ENCODE results near the gene PCDHA5.

- TF ChIP-seq CTCF (IDR thresholded peaks at IDR 0.05 in 2 of 3, conservative IDR thresholded peaks at IDR 0.05 in 1 of 3; ENCODE audit: control insufficient read depth in 2 of 3, extremely low read depth in 1 of 3, insufficient read depth in 1 of 3, low read depth in 3 of 3, low read length in 3 of 3), result no peak; a peak in 1 of 6 replicates
- TF ChIP-seq SPI1 (IDR thresholded peaks at IDR 0.05; ENCODE audit: borderline replicate concordance, insufficient read depth, low read depth, low read length), result no peak
- TF ChIP-seq CHD1 (IDR thresholded peaks at IDR 0.05; ENCODE audit: low read depth, low read length), result no peak
- TF ChIP-seq RUNX3 (IDR thresholded peaks at IDR 0.05; ENCODE audit: low read length), result no peak
- TF ChIP-seq HDAC2 (IDR thresholded peaks at IDR 0.05), result no peak
- TF ChIP-seq, protein P1, sequence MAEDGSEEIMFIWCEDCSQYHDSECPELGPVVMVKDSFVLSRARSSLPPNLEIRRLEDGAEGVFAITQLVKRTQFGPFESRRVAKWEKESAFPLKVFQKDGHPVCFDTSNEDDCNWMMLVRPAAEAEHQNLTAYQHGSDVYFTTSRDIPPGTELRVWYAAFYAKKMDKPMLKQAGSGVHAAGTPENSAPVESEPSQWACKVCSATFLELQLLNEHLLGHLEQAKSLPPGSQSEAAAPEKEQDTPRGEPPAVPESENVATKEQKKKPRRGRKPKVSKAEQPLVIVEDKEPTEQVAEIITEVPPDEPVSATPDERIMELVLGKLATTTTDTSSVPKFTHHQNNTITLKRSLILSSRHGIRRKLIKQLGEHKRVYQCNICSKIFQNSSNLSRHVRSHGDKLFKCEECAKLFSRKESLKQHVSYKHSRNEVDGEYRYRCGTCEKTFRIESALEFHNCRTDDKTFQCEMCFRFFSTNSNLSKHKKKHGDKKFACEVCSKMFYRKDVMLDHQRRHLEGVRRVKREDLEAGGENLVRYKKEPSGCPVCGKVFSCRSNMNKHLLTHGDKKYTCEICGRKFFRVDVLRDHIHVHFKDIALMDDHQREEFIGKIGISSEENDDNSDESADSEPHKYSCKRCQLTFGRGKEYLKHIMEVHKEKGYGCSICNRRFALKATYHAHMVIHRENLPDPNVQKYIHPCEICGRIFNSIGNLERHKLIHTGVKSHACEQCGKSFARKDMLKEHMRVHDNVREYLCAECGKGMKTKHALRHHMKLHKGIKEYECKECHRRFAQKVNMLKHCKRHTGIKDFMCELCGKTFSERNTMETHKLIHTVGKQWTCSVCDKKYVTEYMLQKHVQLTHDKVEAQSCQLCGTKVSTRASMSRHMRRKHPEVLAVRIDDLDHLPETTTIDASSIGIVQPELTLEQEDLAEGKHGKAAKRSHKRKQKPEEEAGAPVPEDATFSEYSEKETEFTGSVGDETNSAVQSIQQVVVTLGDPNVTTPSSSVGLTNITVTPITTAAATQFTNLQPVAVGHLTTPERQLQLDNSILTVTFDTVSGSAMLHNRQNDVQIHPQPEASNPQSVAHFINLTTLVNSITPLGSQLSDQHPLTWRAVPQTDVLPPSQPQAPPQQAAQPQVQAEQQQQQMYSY (CRISPR knock-in tag; IDR thresholded peaks at IDR 0.05), result no peak
- TF ChIP-seq PML (IDR thresholded peaks at IDR 0.05; ENCODE audit: low read length), result no peak
- no peak for TF ChIP-seq RB1 (IDR thresholded peaks at IDR 0.05; ENCODE audit: borderline replicate concordance)
- no peak for TF ChIP-seq ZNF622 (IDR thresholded peaks at IDR 0.05)
- no peak for TF ChIP-seq TAF1 (IDR thresholded peaks at IDR 0.05; ENCODE audit: borderline replicate concordance, low read depth, low read length)
Measured at GRCh38 chr5:140794595-140795258, 26.7 kb upstream of the PCDHA5 start, which contains the start of gene PCDHA2.
